GM13976 (cell line): ENCODE measurements around the gene NAP1L1.

ENCODE experiments used
- DNase-seq: peaks from one replicate; pipeline ENCODE4 v3.0.0; 2012; ENCODE audit warnings: low spot score
- CTCF ChIP-seq: IDR thresholded peaks from 2 replicates; pipeline ENCODE4 v1.5.1; 2012; ENCODE audit warnings: borderline replicate concordance, mild to moderate bottlenecking; ENCODE audit not compliant: insufficient read depth; ENCODE audit errors: extremely low read depth, missing control alignments, control extremely low read depth
- in situ Hi-C: fragments of 300-500 bp; cut with MboI; formaldehyde crosslinking; loops from one replicate; pipeline ENCODE4 v1.12.0; 2022; ENCODE audit warnings: low sequenced_read_pairs, mixed read lengths, inconsistent platforms; ENCODE audit not compliant: unreplicated experiment

NAP1L1 gene

GRCh38 chr12:76035045-76035444, 49.4 kb downstream of the NAP1L1 start:
- TF ChIP-seq CTCF = no peak
- no peak for DNase-seq
- in situ Hi-C loops = loop anchor here (5.0 to 25.0 kb wide), 2 partner anchors 508 to 698 kb away; partner anchors contain the start of genes CAPS2 and GLIPR1L1

GRCh38 chr12:76033081-76034011, 51.1 kb downstream of the NAP1L1 start:
- in situ Hi-C loops = loop anchor here (25.0 kb wide), 1 partner anchor 696 kb away; the partner anchor contains the start of genes CAPS2 and GLIPR1L1
- TF ChIP-seq CTCF = no peak
- DNase-seq = no peak

GRCh38 chr12:76032043-76032981, 52.2 kb downstream of the NAP1L1 start:
- DNase-seq = peak; percentile 72
- in situ Hi-C loops = loop anchor here (25.0 kb wide), 1 partner anchor 695 kb away; the partner anchor contains the start of genes CAPS2 and GLIPR1L1
- TF ChIP-seq CTCF = no peak

GRCh38 chr12:76031414-76032042, 53.0 kb downstream of the NAP1L1 start, which contains the start of gene PHLDA1:
Gene PHLDA1 (minus strand): TSS chr12:76031776.
- peak; percentile 94 for DNase-seq
- peak; percentile 60 for TF ChIP-seq CTCF
- in situ Hi-C loops = loop anchor here (25.0 kb wide), 1 partner anchor 694 kb away; the partner anchor contains the start of genes CAPS2 and GLIPR1L1

- TF ChIP-seq CTCF = no peak
- no peak for DNase-seq
- in situ Hi-C loops = loop anchor here (25.0 kb wide), 1 partner anchor 694 kb away; the partner anchor contains the start of genes CAPS2 and GLIPR1L1
Observed at GRCh38 chr12:76031081-76031413, 53.4 kb downstream of the NAP1L1 start.

- TF ChIP-seq CTCF = no peak
- peak; percentile 50 for DNase-seq
- in situ Hi-C loops = loop anchor here (25.0 kb wide), 1 partner anchor 693 kb away; the partner anchor contains the start of genes CAPS2 and GLIPR1L1
Observed at GRCh38 chr12:76030341-76031080, 54.0 kb downstream of the NAP1L1 start.
